Hypothalamus (tissue), 51 donors: ENCODE data around the gene APRT.

Experiments used
- DNase-seq, 51 donors: peaks; one replicate each; lab custom pipeline; 2025; lab: John Stamatoyannopoulos, UW

Gene APRT

GRCh38 chr16:88842806-88843205, 31.1 kb upstream of the APRT start:
- DNase-seq, result no peak

- DNase-seq, result no peak
Measured at GRCh38 chr16:88842308-88842756, 30.6 kb upstream of the APRT start.

- no peak for DNase-seq
Measured at GRCh38 chr16:88841521-88842307, 30.0 kb upstream of the APRT start.

GRCh38 chr16:88840600-88841215, 29.0 kb upstream of the APRT start:
- DNase-seq, result no peak

GRCh38 chr16:88839745-88840599, 28.2 kb upstream of the APRT start:
- no peak for DNase-seq

GRCh38 chr16:88839026-88839529, 27.4 kb upstream of the APRT start:
- DNase-seq, result no peak

GRCh38 chr16:88838566-88838965, 26.8 kb upstream of the APRT start:
- DNase-seq, result no peak

- no peak for DNase-seq
Measured at GRCh38 chr16:88837806-88838205, 26.1 kb upstream of the APRT start.

- DNase-seq, result no peak
Measured at GRCh38 chr16:88836791-88837190, 25.1 kb upstream of the APRT start.

GRCh38 chr16:88835818-88836217, 24.1 kb upstream of the APRT start:
- DNase-seq, result no peak

GRCh38 chr16:88835383-88835782, 23.7 kb upstream of the APRT start:
- no peak for DNase-seq

GRCh38 chr16:88834670-88835069, 22.9 kb upstream of the APRT start:
- no peak for DNase-seq

- DNase-seq, result no peak
Measured at GRCh38 chr16:88833086-88833485, 21.4 kb upstream of the APRT start.

- DNase-seq, result no peak
Measured at GRCh38 chr16:88831838-88832237, 20.1 kb upstream of the APRT start.

GRCh38 chr16:88830783-88831182, 19.1 kb upstream of the APRT start:
- no peak for DNase-seq

- DNase-seq, result no peak
Measured at GRCh38 chr16:88830258-88830657, 18.5 kb upstream of the APRT start.

- DNase-seq, result peak in 12 of 51 donors; percentile 12 to 56 (median 26)
Measured at GRCh38 chr16:88828711-88829110, 17.0 kb upstream of the APRT start.

- DNase-seq, result no peak
Measured at GRCh38 chr16:88827727-88828126, 16.0 kb upstream of the APRT start.

- no peak for DNase-seq
Measured at GRCh38 chr16:88826070-88826840, 14.5 kb upstream of the APRT start.

GRCh38 chr16:88825146-88825545, 13.4 kb upstream of the APRT start:
- no peak for DNase-seq
